HG02642 (cell line): ENCODE results near the gene VPS35L.

ENCODE experiments used
- ATAC-seq: cut with Tn5 transposase; IDR thresholded peaks from one replicate; pipeline ENCODE4 v1.9.1; 2021; ENCODE audit warnings: mild to moderate bottlenecking; ENCODE audit not compliant: unreplicated experiment, poor library complexity

Gene VPS35L

GRCh38 chr16:19733551-19733950 lies 178.0 kb downstream of the VPS35L start:
- no peak for ATAC-seq

- no peak for ATAC-seq
These were observed 179.8 kb downstream of the VPS35L start for GRCh38 chr16:19735074-19735867.

GRCh38 chr16:19737306-19738038 lies 182.0 kb downstream of the VPS35L start:
- no peak for ATAC-seq

GRCh38 chr16:19741354-19741753 lies 185.9 kb downstream of the VPS35L start:
- ATAC-seq: no peak

GRCh38 chr16:19743816-19744159 lies 188.3 kb downstream of the VPS35L start:
- no peak for ATAC-seq

GRCh38 chr16:19744670-19745069 lies 189.2 kb downstream of the VPS35L start:
- ATAC-seq: no peak

- no peak for ATAC-seq
These were observed 189.9 kb downstream of the VPS35L start for GRCh38 chr16:19745286-19746010.

GRCh38 chr16:19746561-19746960 lies 191.1 kb downstream of the VPS35L start:
- no peak for ATAC-seq

GRCh38 chr16:19748389-19749168 lies 193.1 kb downstream of the VPS35L start:
- no peak for ATAC-seq

- ATAC-seq: no peak
These were observed 194.1 kb downstream of the VPS35L start for GRCh38 chr16:19749571-19750080.
